GM12874 (cell line): Measurements from ENCODE around the gene ESRRA.

Experiments
- CTCF ChIP-seq: IDR thresholded peaks from 2 replicates; pipeline ENCODE4 v1.5.1; 2011; ENCODE audit warnings: low read depth, mild to moderate bottlenecking, control low read depth, low read length, moderate library complexity; ENCODE audit not compliant: insufficient read depth

Gene ESRRA

DNA sequence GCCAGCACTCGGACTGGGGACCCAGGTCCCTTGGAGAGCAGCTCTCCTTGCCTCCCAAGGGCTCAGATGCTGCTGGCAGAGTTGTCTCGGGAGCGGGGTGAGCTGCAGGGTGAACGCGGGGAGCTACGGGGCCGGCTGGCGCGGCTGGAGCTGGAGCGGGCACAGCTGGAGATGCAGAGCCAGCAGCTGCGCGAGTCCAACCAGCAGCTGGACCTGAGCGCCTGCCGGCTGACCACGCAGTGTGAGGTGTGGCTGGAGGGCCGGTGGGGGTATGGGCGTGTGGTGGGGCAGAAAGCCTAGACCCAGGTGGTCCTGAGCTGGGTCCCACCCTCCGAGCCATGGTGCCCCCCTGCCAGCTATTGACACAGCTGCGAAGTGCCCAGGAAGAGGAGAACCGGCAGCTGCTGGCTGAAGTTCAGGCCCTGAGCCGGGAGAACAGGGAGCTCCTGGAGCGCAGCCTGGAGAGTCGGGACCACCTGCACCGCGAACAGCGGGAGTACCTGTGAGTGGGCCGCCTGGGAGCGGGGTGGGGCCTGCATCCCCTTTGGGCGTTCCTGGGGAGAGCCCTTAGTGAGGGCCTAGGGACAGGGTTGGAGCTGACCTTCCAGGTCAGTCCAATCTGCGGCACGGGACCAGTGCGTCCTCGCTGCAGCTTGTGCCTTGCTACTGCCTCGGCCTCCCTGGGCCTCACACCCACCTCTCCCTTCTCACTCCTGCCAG is 47.8 kb downstream of the ESRRA start:
- TF ChIP-seq CTCF: no peak

- no peak for TF ChIP-seq CTCF
Observed at GRCh38 chr11:64353715-64354506, 48.6 kb downstream of the ESRRA start.

GRCh38 chr11:64355078-64355940 is 50.0 kb downstream of the ESRRA start:
- TF ChIP-seq CTCF: peak; percentile 72

- peak; percentile 38 for TF ChIP-seq CTCF
Observed at GRCh38 chr11:64356498-64357411, 51.4 kb downstream of the ESRRA start.

DNA sequence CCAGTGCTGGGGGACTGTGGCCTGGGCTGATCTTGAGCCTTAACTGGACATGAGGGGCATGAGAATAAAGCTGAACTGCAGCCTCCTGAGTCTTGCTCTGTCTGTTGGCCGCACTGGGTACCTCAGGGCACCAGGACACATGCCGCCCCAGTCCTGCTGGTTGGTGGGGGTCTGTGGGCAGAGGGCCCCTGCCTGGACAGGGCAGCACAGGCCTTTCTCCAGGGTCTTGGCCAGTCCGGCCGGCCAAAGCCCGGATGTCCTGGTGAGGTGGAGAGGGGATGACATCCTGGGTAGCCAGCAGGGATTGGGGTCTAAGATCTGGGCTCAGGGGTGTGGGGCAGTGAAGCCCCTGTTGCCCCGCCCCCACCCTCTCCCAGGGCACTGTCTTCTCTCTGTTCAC is 52.1 kb downstream of the ESRRA start:
- no peak for TF ChIP-seq CTCF

- no peak for TF ChIP-seq CTCF
Observed at GRCh38 chr11:64357904-64358535, 52.7 kb downstream of the ESRRA start.
